ENCODE results near the gene MRPS5. TPM values are rescaled to one million over a fixed set of nuclear protein-coding genes. Genes with fewer than 3 reads are reported as not detected.

The MRPS5 gene
- total and polyA plus RNA-seq, 12 donors: 50.6 to 144 (median 61.7) TPM

DNA sequence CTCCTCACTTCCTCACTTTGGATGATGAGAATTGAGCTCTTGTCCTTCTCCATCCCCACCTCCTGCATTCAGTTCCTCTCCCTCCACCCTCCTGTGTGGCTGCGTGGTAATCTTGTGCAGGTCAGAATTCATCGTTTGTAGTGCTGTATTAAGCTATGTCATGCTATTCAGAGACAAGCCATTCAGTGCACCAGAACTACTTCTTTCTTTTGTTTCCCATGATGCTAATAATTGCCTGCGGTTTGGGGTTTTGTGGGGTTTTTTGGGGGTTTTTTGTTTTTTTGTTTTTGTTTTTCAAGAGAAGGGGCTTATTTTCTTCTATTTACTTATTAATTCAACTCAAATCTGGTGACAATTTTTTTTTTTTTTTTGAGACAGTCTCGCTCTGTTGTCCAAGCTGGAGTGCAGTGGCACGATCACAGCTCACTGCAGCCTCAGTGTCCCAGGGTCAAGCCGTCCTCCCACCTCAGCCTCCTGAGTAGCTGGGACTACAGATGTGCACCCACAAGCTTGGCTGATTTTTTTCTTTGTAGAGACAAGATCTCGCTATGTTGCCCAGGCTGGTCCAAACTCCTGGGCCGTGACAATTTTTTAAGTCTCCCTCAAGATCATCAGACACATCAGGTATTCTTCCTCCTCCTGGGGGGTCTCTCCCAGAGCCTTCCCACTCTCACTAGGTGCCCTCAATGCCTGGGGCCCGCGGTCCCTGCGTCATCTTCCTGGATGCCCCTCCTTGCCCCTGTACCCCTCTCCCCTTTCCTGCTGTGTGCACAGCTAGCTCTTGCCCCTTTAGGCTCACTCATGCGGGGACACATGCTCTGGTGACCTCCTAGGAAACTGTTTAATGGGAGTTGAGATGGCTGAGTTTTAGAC, 58.3 kb downstream of the MRPS5 start:
- intact Hi-C loops (cut with DNase I): no loop called here
- 81 to 83% methylated on average over 12 of the region's 12 CpGs for WGBS, 2 donors

GRCh38 chr2:95062242-95063085, 59.1 kb downstream of the MRPS5 start:
- ATAC-seq (no peak), DNase-seq (no peak)
- H3K4me1 ChIP-seq: no peaks in the 10 kb centered on the region
- H3K27ac ChIP-seq: no peak overlapping the region
- intact Hi-C loops (cut with DNase I): no loop called here
- no peak overlapping the region for H3K4me3 ChIP-seq
- H3K27me3 ChIP-seq: peaks cover 0 to 59% (median 16%) of the 10 kb centered on the region in 7 donors
- TF ChIP-seq CTCF (IDR thresholded peaks at IDR 0.05): no peak
- no peaks in the 10 kb centered on the region for H3K9me3 ChIP-seq
- H3K36me3 ChIP-seq: no peaks in the 10 kb centered on the region
- 63 to 68% methylated on average over 11 of the region's 11 CpGs for WGBS, 2 donors

More for the DNA sequence above, 58.3 kb downstream of the MRPS5 start:
- H3K9me3 ChIP-seq: no peaks in the 10 kb centered on the region
- no peak for DNase-seq
- no peak overlapping the region for H3K4me3 ChIP-seq
- H3K4me1 ChIP-seq: no peaks in the 10 kb centered on the region
- H3K27me3 ChIP-seq: peaks cover 0 to 51% (median 16%) of the 10 kb centered on the region in 7 donors
- no peaks in the 10 kb centered on the region for H3K36me3 ChIP-seq
- ATAC-seq: no peak
- no peak overlapping the region for H3K27ac ChIP-seq
- no peak for TF ChIP-seq CTCF (IDR thresholded peaks at IDR 0.05)

GRCh38 chr2:95061601-95062183, 59.9 kb downstream of the MRPS5 start:
- H3K27ac ChIP-seq: no peak overlapping the region
- 66% methylated on average over 11 of the region's 11 CpGs for WGBS, 2 donors
- H3K27me3 ChIP-seq: peaks cover 0 to 59% (median 16%) of the 10 kb centered on the region in 7 donors
- no peak for TF ChIP-seq CTCF (IDR thresholded peaks at IDR 0.05)
- H3K4me1 ChIP-seq: no peaks in the 10 kb centered on the region
- H3K4me3 ChIP-seq: no peak overlapping the region
- H3K9me3 ChIP-seq: no peaks in the 10 kb centered on the region
- no peak for DNase-seq
- H3K36me3 ChIP-seq: no peaks in the 10 kb centered on the region
- intact Hi-C loops (cut with DNase I): no loop called here
- peak in 1 of 8 donors; percentile 13 for ATAC-seq

- DNase-seq (no peak), ATAC-seq (no peak)
- intact Hi-C loops (cut with DNase I): no loop called here
- H3K4me1 ChIP-seq: no peaks in the 10 kb centered on the region
- no peaks in the 10 kb centered on the region for H3K9me3 ChIP-seq
- 91 to 100% methylated on average over 1 of the region's 1 CpG for WGBS, 2 donors
- H3K27ac ChIP-seq: no peak overlapping the region
- H3K36me3 ChIP-seq: no peaks in the 10 kb centered on the region
- no peak overlapping the region for H3K4me3 ChIP-seq
- peaks cover 0 to 65% (median 11%) of the 10 kb centered on the region in 7 donors for H3K27me3 ChIP-seq
- no peak for TF ChIP-seq CTCF (IDR thresholded peaks at IDR 0.05)
Observed at GRCh38 chr2:95061119-95061512, 60.5 kb downstream of the MRPS5 start.
